ENCODE measurements around the gene SCNN1G. TPM values are rescaled to one million over a fixed set of nuclear protein-coding genes. Genes with fewer than 3 reads are reported as not detected.

Gene SCNN1G
- total and polyA plus RNA-seq, 2 of the 13 experiments (the other 11 are each of a cell fraction or from before 2014, with no cell fraction given): not detected

- TF ChIP-seq SNAPC5 (CRISPR knock-in tag; IDR thresholded peaks at IDR 0.05; ENCODE audit: borderline replicate concordance) (no peak), SPEN (CRISPR knock-in tag; IDR thresholded peaks at IDR 0.05; ENCODE audit: low read depth) (0 out of 2 replicates have a peak, but pooled peaks have one; percentile 35), ZNF883 (CRISPR knock-in tag; IDR thresholded peaks at IDR 0.05; ENCODE audit: not compliant biosample characterization) (peak; percentile 37), ZNF503 (CRISPR knock-in tag; IDR thresholded peaks at IDR 0.05) (no peak), ZNF687 (CRISPR knock-in tag; IDR thresholded peaks at IDR 0.05) (peak; percentile 21; the same call in 1 of the 2 replicates), RERE (CRISPR knock-in tag; IDR thresholded peaks at IDR 0.05; ENCODE audit: low read depth) (no peak), NRL (CRISPR knock-in tag; IDR thresholded peaks at IDR 0.05; ENCODE audit: borderline replicate concordance) (0 out of 2 replicates have a peak, but pooled peaks have one; percentile 20), EED (CRISPR knock-in tag; IDR thresholded peaks at IDR 0.05) (no peak), ZSCAN12 (CRISPR knock-in tag; IDR thresholded peaks at IDR 0.05) (0 out of 2 replicates have a peak, but pooled peaks have one; percentile 60)
- TF ChIP-seq, protein P1, sequence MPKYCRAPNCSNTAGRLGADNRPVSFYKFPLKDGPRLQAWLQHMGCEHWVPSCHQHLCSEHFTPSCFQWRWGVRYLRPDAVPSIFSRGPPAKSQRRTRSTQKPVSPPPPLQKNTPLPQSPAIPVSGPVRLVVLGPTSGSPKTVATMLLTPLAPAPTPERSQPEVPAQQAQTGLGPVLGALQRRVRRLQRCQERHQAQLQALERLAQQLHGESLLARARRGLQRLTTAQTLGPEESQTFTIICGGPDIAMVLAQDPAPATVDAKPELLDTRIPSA (CRISPR knock-in tag; IDR thresholded peaks at IDR 0.05; ENCODE audit: borderline replicate concordance): no peak
- TF ChIP-seq, protein P2, sequence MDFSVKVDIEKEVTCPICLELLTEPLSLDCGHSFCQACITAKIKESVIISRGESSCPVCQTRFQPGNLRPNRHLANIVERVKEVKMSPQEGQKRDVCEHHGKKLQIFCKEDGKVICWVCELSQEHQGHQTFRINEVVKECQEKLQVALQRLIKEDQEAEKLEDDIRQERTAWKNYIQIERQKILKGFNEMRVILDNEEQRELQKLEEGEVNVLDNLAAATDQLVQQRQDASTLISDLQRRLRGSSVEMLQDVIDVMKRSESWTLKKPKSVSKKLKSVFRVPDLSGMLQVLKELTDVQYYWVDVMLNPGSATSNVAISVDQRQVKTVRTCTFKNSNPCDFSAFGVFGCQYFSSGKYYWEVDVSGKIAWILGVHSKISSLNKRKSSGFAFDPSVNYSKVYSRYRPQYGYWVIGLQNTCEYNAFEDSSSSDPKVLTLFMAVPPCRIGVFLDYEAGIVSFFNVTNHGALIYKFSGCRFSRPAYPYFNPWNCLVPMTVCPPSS (IDR thresholded peaks at IDR 0.05): no peak
Observed at GRCh38 chr16:23141500-23141899, 41.0 kb upstream of the SCNN1G start (continued).

Data from HepG2 (cell line).